Mesendoderm (in vitro differentiated cells): ENCODE measurements around the gene SLC25A45.

ENCODE experiments used
- DNase-seq: peaks from one replicate; pipeline ENCODE4 v3.0.0; 2013
- H2AK5ac ChIP-seq: 2 replicates; pipeline ENCODE4 v1.6.1; 2013; ENCODE audit warnings: low read length, inconsistent platforms
- H2BK120ac ChIP-seq: 2 replicates; pipeline ENCODE4 v1.6.1; 2013; ENCODE audit warnings: low read depth, mild to moderate bottlenecking, low read length, moderate library complexity, mixed read lengths
- H2BK15ac ChIP-seq: replicated peaks from 2 replicates; pipeline ENCODE4 v1.6.1; 2013; ENCODE audit warnings: low read depth, mild to moderate bottlenecking, moderate library complexity
- H2BK5ac ChIP-seq: 2 replicates; pipeline ENCODE4 v1.6.1; 2013; ENCODE audit warnings: low read length, inconsistent platforms
- H3K18ac ChIP-seq: 2 replicates; pipeline ENCODE4 v1.6.1; 2013; ENCODE audit warnings: mild to moderate bottlenecking, low read length, mixed read lengths
- H3K23ac ChIP-seq: one replicate; pipeline ENCODE4 v1.6.1; 2013; ENCODE audit warnings: low read length
- H3K27ac ChIP-seq: 2 replicates; pipeline ENCODE4 v1.5.1; 2013; ENCODE audit warnings: low read depth, mild to moderate bottlenecking, inconsistent platforms, low read length, moderate library complexity
- H3K27me3 ChIP-seq: 2 replicates; pipeline ENCODE4 v1.6.1; 2013; ENCODE audit warnings: low read length, control low read depth, mild to moderate bottlenecking, inconsistent platforms; ENCODE audit not compliant: insufficient read depth, poor library complexity
- H3K36me3 ChIP-seq: 2 replicates; pipeline ENCODE4 v1.6.1; 2013; ENCODE audit warnings: low read length, inconsistent platforms; ENCODE audit not compliant: control insufficient read depth, insufficient read depth
- H3K4ac ChIP-seq: one replicate; pipeline ENCODE4 v1.6.1; 2013; ENCODE audit warnings: low read depth, mild to moderate bottlenecking, low read length, moderate library complexity
- H3K4me1 ChIP-seq: 2 replicates; pipeline ENCODE4 v1.6.1; 2013; ENCODE audit warnings: low read depth, low read length, inconsistent platforms; ENCODE audit not compliant: control insufficient read depth
- H3K4me2 ChIP-seq: 2 replicates; pipeline ENCODE4 v1.6.1; 2013; ENCODE audit warnings: low read length
- H3K4me3 ChIP-seq: 2 replicates; pipeline ENCODE4 v1.5.1; 2013; ENCODE audit warnings: mild to moderate bottlenecking, low read length
- H3K56ac ChIP-seq: one replicate; pipeline ENCODE4 v1.6.1; 2013; ENCODE audit warnings: low read length
- H3K79me1 ChIP-seq: 2 replicates; pipeline ENCODE4 v1.6.1; 2013; ENCODE audit warnings: low read length, inconsistent platforms
- H3K79me2 ChIP-seq: 2 replicates; pipeline ENCODE4 v1.6.1; 2013; ENCODE audit warnings: mild to moderate bottlenecking, low read length; ENCODE audit not compliant: control insufficient read depth, insufficient read depth
- H3K9ac ChIP-seq: 2 replicates; pipeline ENCODE4 v1.6.1; 2013; ENCODE audit warnings: low read length, inconsistent platforms
- H4K5ac ChIP-seq: one replicate; pipeline ENCODE4 v1.6.1; 2013; ENCODE audit warnings: low read length
- H4K8ac ChIP-seq: one replicate; pipeline ENCODE4 v1.6.1; 2013; ENCODE audit warnings: low read depth, mild to moderate bottlenecking, control low read depth, low read length, moderate library complexity
- WGBS: extraction: QIAGEN DNeasy Blood & Tissue Kit; methylation state at CpG from one replicate; pipeline ENCODE4 v1.1.7; 2013; ENCODE audit warnings: low lambda C conversion rate, missing lambda C conversion rate; ENCODE audit not compliant: insufficient coverage; ENCODE audit errors: extremely low coverage; 5-methylcytosine and 5-hydroxymethylcytosine counted together

Gene SLC25A45

GRCh38 chr11:65392899-65393298, 10.5 kb upstream of the SLC25A45 start:
- H2BK5ac ChIP-seq = no peak overlapping the region
- peaks cover 8% of the 10 kb centered on the region for H3K4me1 ChIP-seq
- no peak overlapping the region for H4K5ac ChIP-seq
- H4K8ac ChIP-seq = no peak overlapping the region
- H3K4ac ChIP-seq = no peak overlapping the region
- H3K18ac ChIP-seq = no peak overlapping the region
- peaks cover 9% of the 10 kb centered on the region for H3K79me1 ChIP-seq
- no peak overlapping the region for H3K27ac ChIP-seq
- no peaks in the 10 kb centered on the region for H3K27me3 ChIP-seq
- H3K56ac ChIP-seq = no peak overlapping the region
- DNase-seq = no peak
- H2BK15ac ChIP-seq = no peak overlapping the region
- H3K4me3 ChIP-seq = no peak overlapping the region
- no CpG with 5 or more reads among the region's 5 CpGs for WGBS
- no peaks in the 10 kb centered on the region for H3K79me2 ChIP-seq
- H2AK5ac ChIP-seq = no peak overlapping the region
- H3K9ac ChIP-seq = no peak overlapping the region
- H3K23ac ChIP-seq = no peak overlapping the region
- H3K36me3 ChIP-seq = peaks cover 5% of the 10 kb centered on the region
- H3K4me2 ChIP-seq = no peak overlapping the region
- H2BK120ac ChIP-seq = no peak overlapping the region

GRCh38 chr11:65392186-65392829, 9.9 kb upstream of the SLC25A45 start:
- no peaks in the 10 kb centered on the region for H3K27me3 ChIP-seq
- no peak overlapping the region for H3K4ac ChIP-seq
- no peak overlapping the region for H3K18ac ChIP-seq
- no peak overlapping the region for H3K4me2 ChIP-seq
- no peak overlapping the region for H4K8ac ChIP-seq
- no peak overlapping the region for H2AK5ac ChIP-seq
- peaks cover 9% of the 10 kb centered on the region for H3K79me1 ChIP-seq
- no peak overlapping the region for H4K5ac ChIP-seq
- H3K27ac ChIP-seq = no peak overlapping the region
- no peaks in the 10 kb centered on the region for H3K79me2 ChIP-seq
- WGBS = no CpG with 5 or more reads among the region's 13 CpGs
- no peak overlapping the region for H2BK120ac ChIP-seq
- no peak overlapping the region for H3K23ac ChIP-seq
- no peak overlapping the region for H3K9ac ChIP-seq
- H3K4me3 ChIP-seq = no peak overlapping the region
- H2BK15ac ChIP-seq = no peak overlapping the region
- no peak for DNase-seq
- no peak overlapping the region for H2BK5ac ChIP-seq
- H3K56ac ChIP-seq = no peak overlapping the region
- peaks cover 3% of the 10 kb centered on the region for H3K36me3 ChIP-seq
- peaks cover 8% of the 10 kb centered on the region for H3K4me1 ChIP-seq

- Histone ChIP-seq H3K4me3 (no peak overlapping the region), H3K4me2 (no peak overlapping the region), H3K23ac (no peak overlapping the region), H3K27ac (peak overlapping the region; percentile 69), H3K79me2 (no peaks in the 10 kb centered on the region), H3K36me3 (no peaks in the 10 kb centered on the region), H3K4me1 (peaks cover 8% of the 10 kb centered on the region), H3K9ac (peak overlapping the region; percentile 4), H3K79me1 (peaks cover 9% of the 10 kb centered on the region), H4K5ac (no peak overlapping the region), H2BK15ac (no peak overlapping the region), H2BK5ac (no peak overlapping the region), H3K18ac (no peak overlapping the region), H3K56ac (peak overlapping the region; percentile 52), H3K27me3 (no peaks in the 10 kb centered on the region), H2BK120ac (no peak overlapping the region), H4K8ac (no peak overlapping the region), H2AK5ac (no peak overlapping the region), H3K4ac (no peak overlapping the region)
- peak; percentile 83 for DNase-seq
- WGBS = no CpG with 5 or more reads among the region's 9 CpGs
These were observed 8.6 kb upstream of the SLC25A45 start for GRCh38 chr11:65390996-65391395.

GRCh38 chr11:65390099-65390941, 7.9 kb upstream of the SLC25A45 start:
- Histone ChIP-seq H2BK5ac (peak overlapping the region; percentile 50), H3K4ac (no peak overlapping the region), H3K9ac (peak overlapping the region; percentile 45), H2BK15ac (no peak overlapping the region), H3K27ac (peak overlapping the region; percentile 69), H3K27me3 (no peaks in the 10 kb centered on the region), H2BK120ac (no peak overlapping the region), H3K4me2 (no peak overlapping the region), H3K18ac (no peak overlapping the region), H3K56ac (peak overlapping the region; percentile 81), H2AK5ac (peak overlapping the region; percentile 22), H4K8ac (no peak overlapping the region), H3K4me3 (no peak overlapping the region), H3K23ac (no peak overlapping the region), H3K4me1 (peaks cover 8% of the 10 kb centered on the region), H3K79me2 (no peaks in the 10 kb centered on the region), H3K36me3 (no peaks in the 10 kb centered on the region), H4K5ac (no peak overlapping the region), H3K79me1 (peaks cover 9% of the 10 kb centered on the region)
- no CpG with 5 or more reads among the region's 21 CpGs for WGBS
- DNase-seq = no peak

- Histone ChIP-seq H3K36me3 (no peaks in the 10 kb centered on the region), H3K4me3 (no peak overlapping the region), H3K4me1 (peaks cover 8% of the 10 kb centered on the region)
These were observed 7.0 kb upstream of the SLC25A45 start for GRCh38 chr11:65389294-65389980.

More at GRCh38 chr11:65389294-65389980, 7.0 kb upstream of the SLC25A45 start:
- Histone ChIP-seq H3K18ac (no peak overlapping the region), H2BK15ac (no peak overlapping the region), H4K8ac (no peak overlapping the region), H3K79me1 (peaks cover 9% of the 10 kb centered on the region), H2BK5ac (no peak overlapping the region), H3K56ac (peak overlapping the region; percentile 81), H3K27me3 (no peaks in the 10 kb centered on the region), H3K23ac (no peak overlapping the region), H3K79me2 (no peaks in the 10 kb centered on the region), H2AK5ac (no peak overlapping the region), H3K4me2 (no peak overlapping the region), H3K9ac (peak overlapping the region; percentile 15), H3K27ac (no peak overlapping the region), H2BK120ac (no peak overlapping the region), H3K4ac (no peak overlapping the region), H4K5ac (no peak overlapping the region)
- DNase-seq = no peak
- WGBS = no CpG with 5 or more reads among the region's 20 CpGs
